ENCODE measurements around the gene KIAA0319L. TPM values are rescaled to one million over a fixed set of nuclear protein-coding genes. Genes with fewer than 3 reads are reported as not detected.

KIAA0319L gene
- total RNA-seq, 2 donors from 2014 or later, result 68.4 to 77.6 TPM

DNA sequence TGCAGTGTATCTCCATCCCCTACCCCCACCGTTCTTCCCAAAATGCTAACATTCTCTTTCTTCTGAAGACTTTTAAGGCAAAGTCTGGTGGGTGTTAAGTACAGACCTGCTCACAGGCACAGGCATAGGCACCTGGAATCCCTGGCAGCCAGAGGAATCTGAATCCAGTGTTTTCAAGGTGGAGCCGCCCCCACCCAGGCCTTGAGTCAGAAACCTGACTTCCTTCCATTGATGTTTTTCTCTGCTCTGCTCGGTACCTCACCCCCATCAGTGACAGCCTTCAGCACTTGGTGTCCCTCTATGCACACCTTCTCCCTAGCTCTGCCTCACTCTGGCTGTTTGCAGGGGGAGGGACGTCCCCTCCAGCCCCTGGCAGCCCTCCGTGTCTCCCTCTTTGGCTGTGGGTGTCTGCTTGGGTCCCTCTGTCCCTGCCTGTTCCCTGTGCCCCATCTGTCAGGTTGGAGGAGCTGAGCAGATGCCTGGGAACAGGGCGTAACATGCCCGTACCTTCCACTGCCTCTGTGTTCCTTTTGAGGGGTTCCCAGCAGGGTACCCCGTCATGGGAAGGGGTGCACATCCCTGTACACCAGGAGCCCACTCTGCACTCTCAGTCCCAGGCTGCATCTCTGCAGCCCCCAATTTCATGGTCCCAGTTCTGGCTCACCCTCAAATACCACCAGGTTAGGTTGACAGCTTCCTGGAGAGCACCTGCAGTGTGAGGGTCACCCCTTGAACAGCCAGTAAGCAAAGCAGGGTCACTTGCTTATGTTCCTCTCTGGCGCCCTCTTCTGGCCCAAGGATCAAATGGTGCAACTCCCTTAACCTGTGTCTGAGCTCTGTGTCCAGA, 7.1 kb upstream of the KIAA0319L start:
- H3K9me3 ChIP-seq (ENCODE audit: control insufficient read depth, low read length), result no peaks in the 10 kb centered on the region

DNA sequence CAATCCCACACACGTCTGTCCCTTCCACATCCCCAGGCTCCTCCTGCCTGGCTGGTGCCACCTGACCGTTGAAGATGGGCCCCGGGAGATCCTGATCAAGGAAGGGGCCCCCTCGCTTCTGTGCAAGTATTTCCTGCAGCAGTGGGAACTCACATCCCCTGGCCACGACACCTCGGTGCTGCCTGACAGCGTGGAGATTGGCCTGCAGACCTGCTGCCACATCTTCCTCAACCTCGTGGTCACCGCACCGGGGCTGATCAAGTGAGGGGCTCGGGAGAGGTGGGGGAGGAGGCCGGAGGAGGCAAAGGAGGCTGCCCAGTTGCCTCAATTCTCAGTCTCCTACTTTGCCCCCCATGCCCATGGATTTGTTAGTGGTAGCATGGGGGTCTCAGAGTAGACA, 6.0 kb upstream of the KIAA0319L start:
- H3K4me3 ChIP-seq (ENCODE audit: low read length), result no peak overlapping the region
- no peaks in the 10 kb centered on the region for H3K9me3 ChIP-seq (ENCODE audit: control insufficient read depth, low read length)
- TF ChIP-seq, protein P1, sequence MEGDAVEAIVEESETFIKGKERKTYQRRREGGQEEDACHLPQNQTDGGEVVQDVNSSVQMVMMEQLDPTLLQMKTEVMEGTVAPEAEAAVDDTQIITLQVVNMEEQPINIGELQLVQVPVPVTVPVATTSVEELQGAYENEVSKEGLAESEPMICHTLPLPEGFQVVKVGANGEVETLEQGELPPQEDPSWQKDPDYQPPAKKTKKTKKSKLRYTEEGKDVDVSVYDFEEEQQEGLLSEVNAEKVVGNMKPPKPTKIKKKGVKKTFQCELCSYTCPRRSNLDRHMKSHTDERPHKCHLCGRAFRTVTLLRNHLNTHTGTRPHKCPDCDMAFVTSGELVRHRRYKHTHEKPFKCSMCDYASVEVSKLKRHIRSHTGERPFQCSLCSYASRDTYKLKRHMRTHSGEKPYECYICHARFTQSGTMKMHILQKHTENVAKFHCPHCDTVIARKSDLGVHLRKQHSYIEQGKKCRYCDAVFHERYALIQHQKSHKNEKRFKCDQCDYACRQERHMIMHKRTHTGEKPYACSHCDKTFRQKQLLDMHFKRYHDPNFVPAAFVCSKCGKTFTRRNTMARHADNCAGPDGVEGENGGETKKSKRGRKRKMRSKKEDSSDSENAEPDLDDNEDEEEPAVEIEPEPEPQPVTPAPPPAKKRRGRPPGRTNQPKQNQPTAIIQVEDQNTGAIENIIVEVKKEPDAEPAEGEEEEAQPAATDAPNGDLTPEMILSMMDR (conservative IDR thresholded peaks at IDR 0.05), result no peak
- H3K9ac ChIP-seq (ENCODE audit: extremely low read depth, low read length, poor library complexity, severe bottlenecking), result no peak overlapping the region
- H3K4me1 Mint-ChIP-seq, result peaks cover 7% of the 10 kb centered on the region
- H3K4me3 Mint-ChIP-seq, result no peak overlapping the region
- WGBS, 2 experiments (ENCODE audit: insufficient coverage in 1 of 2, insufficient read length in 1 of 2), result 93 to 100% methylated on average over 2 to 12 of the region's 12 CpGs
- H3K27me3 ChIP-seq (ENCODE audit: control insufficient read depth, insufficient read depth, low read length, poor library complexity, severe bottlenecking), result no peaks in the 10 kb centered on the region
- peaks cover 4% of the 10 kb centered on the region for H3K4me1 ChIP-seq (ENCODE audit: control insufficient read depth, insufficient read depth, low read length)
- peaks cover 28% of the 10 kb centered on the region for H3K36me3 Mint-ChIP-seq (ENCODE audit: low read depth)
- H3K27ac ChIP-seq (ENCODE audit: low read depth, low read length), result no peak overlapping the region
- H3K9me3 Mint-ChIP-seq, result no peaks in the 10 kb centered on the region
- no peak overlapping the region for H3K27ac Mint-ChIP-seq
- peaks cover 22% of the 10 kb centered on the region for H3K36me3 ChIP-seq (ENCODE audit: control insufficient read depth, insufficient read depth, low read length)
- H3K27me3 Mint-ChIP-seq (ENCODE audit: insufficient read depth), result peaks cover 3% of the 10 kb centered on the region
- no peak for DNase-seq

More for the DNA sequence above, 7.1 kb upstream of the KIAA0319L start:
- Mint-ChIP-seq H3K27ac (peak overlapping the region; percentile 68), H3K9me3 (no peaks in the 10 kb centered on the region), H3K4me3 (no peak overlapping the region), H3K27me3 (ENCODE audit: insufficient read depth) (peaks cover 12% of the 10 kb centered on the region), H3K4me1 (peaks cover 7% of the 10 kb centered on the region), H3K36me3 (ENCODE audit: low read depth) (peaks cover 28% of the 10 kb centered on the region)
- Histone ChIP-seq H3K27me3 (ENCODE audit: control insufficient read depth, insufficient read depth, low read length, poor library complexity, severe bottlenecking) (no peaks in the 10 kb centered on the region), H3K9ac (ENCODE audit: extremely low read depth, low read length, poor library complexity, severe bottlenecking) (no peak overlapping the region), H3K27ac (ENCODE audit: low read depth, low read length) (no peak overlapping the region), H3K4me1 (ENCODE audit: control insufficient read depth, insufficient read depth, low read length) (peaks cover 4% of the 10 kb centered on the region), H3K4me3 (ENCODE audit: low read length) (no peak overlapping the region), H3K36me3 (ENCODE audit: control insufficient read depth, insufficient read depth, low read length) (peaks cover 22% of the 10 kb centered on the region)
- 71 to 75% methylated on average over 7 to 9 of the region's 9 CpGs for WGBS, 2 experiments (ENCODE audit: insufficient coverage in 1 of 2, insufficient read length in 1 of 2)
- TF ChIP-seq, protein P1 (conservative IDR thresholded peaks at IDR 0.05), result peak; percentile 89
- peak; percentile 95 for DNase-seq

DNA sequence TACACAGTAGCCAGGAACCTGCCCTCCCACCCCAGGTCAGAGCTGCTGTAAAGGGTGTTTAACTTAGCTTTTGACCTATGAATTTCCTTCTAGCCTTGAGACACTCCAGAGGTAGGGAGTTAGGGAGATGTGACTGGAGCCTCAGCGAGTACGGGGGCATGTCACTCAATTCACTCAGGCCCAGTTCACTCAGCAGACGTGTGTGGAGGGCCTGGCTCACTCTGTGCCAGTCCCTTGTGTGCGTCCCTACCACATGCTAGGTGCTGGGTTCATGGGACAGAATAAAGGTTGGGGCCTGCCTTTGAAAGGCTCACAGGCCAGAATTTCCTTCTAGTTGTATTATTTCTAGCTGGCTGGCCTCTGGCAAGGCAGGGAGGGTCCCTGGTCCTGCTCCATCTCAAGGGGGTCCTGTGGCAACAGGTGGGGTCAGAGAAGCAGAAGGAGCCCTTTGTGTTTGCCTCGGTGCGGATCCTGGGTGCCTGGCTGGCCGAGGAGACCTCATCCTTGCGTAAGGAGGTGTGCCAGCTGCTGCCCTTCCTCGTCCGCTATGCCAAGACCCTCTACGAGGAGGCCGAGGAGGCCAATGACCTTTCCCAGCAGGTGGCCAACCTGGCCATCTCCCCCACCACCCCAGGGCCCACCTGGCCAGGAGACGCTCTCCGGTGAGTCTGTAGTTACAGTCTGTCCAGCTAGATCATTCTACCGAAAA, 4.9 kb upstream of the KIAA0319L start:
- no peaks in the 10 kb centered on the region for H3K27me3 Mint-ChIP-seq (ENCODE audit: insufficient read depth)
- no peak overlapping the region for H3K4me3 Mint-ChIP-seq
- H3K27ac Mint-ChIP-seq, result no peak overlapping the region

More for the DNA sequence above, 4.9 kb upstream of the KIAA0319L start:
- Histone ChIP-seq H3K27ac (ENCODE audit: low read depth, low read length) (no peak overlapping the region), H3K9ac (ENCODE audit: extremely low read depth, low read length, poor library complexity, severe bottlenecking) (no peak overlapping the region), H3K4me3 (ENCODE audit: low read length) (no peak overlapping the region), H3K36me3 (ENCODE audit: control insufficient read depth, insufficient read depth, low read length) (peaks cover 22% of the 10 kb centered on the region), H3K9me3 (ENCODE audit: control insufficient read depth, low read length) (no peaks in the 10 kb centered on the region), H3K27me3 (ENCODE audit: control insufficient read depth, insufficient read depth, low read length, poor library complexity, severe bottlenecking) (no peaks in the 10 kb centered on the region), H3K4me1 (ENCODE audit: control insufficient read depth, insufficient read depth, low read length) (peaks cover 4% of the 10 kb centered on the region)
- Mint-ChIP-seq H3K4me1 (peaks cover 3% of the 10 kb centered on the region), H3K36me3 (ENCODE audit: low read depth) (peaks cover 28% of the 10 kb centered on the region), H3K9me3 (no peaks in the 10 kb centered on the region)
- TF ChIP-seq, protein P1 (conservative IDR thresholded peaks at IDR 0.05), result no peak
- 93 to 98% methylated on average over 6 to 15 of the region's 15 CpGs for WGBS, 2 experiments (ENCODE audit: insufficient coverage in 1 of 2, insufficient read length in 1 of 2)
- no peak for DNase-seq
